Karpas-422 (cell line): ENCODE data around the gene CEP135. TPM values are rescaled to one million over a fixed set of nuclear protein-coding genes. Genes with fewer than 3 reads are reported as not detected.
"Not testable (repeated sequence)": the region's sequence is repeated elsewhere in the genome, so short reads cannot be mapped to it uniquely, and the experiment has no call there.

Experiments used
- DNase-seq: peaks from one replicate; pipeline ENCODE4 v3.0.0-alpha.2; 2015
- H2AFZ ChIP-seq: fragments of 200-600 bp; sonication (generic); 2 replicates; pipeline ENCODE4 v1.6.1; 2014; ENCODE audit warnings: antibody characterized with exemption, low read length, mixed read lengths
- H3K27ac ChIP-seq: fragments of 200-600 bp; sonication (generic); 2 replicates; pipeline ENCODE4 v1.5.1; 2014; ENCODE audit warnings: mild to moderate bottlenecking, low read length, moderate library complexity
- H3K27me3 ChIP-seq: fragments of 200-600 bp; sonication (generic); 2 replicates; pipeline ENCODE4 v1.6.1; 2014; ENCODE audit warnings: low read length, mixed read lengths
- H3K36me3 ChIP-seq: fragments of 200-600 bp; sonication (generic); 2 replicates; pipeline ENCODE4 v1.6.1; 2014; ENCODE audit warnings: low read length, mixed read lengths; ENCODE audit not compliant: insufficient read depth
- H3K4me1 ChIP-seq: fragments of 200-600 bp; sonication (generic); 2 replicates; pipeline ENCODE4 v1.6.1; 2014; ENCODE audit warnings: mild to moderate bottlenecking, low read length, mixed read lengths
- H3K4me2 ChIP-seq: fragments of 200-600 bp; sonication (generic); 2 replicates; pipeline ENCODE4 v1.6.1; 2014; ENCODE audit warnings: low read length, low read depth, mild to moderate bottlenecking; ENCODE audit not compliant: poor library complexity, severe bottlenecking
- H3K4me3 ChIP-seq: fragments of 200-600 bp; sonication (generic); 2 replicates; pipeline ENCODE4 v1.5.1; 2014; ENCODE audit warnings: mild to moderate bottlenecking, antibody characterized with exemption, low read length, mixed read lengths
- H3K79me2 ChIP-seq: fragments of 200-600 bp; sonication (generic); 2 replicates; pipeline ENCODE4 v1.6.1; 2014; ENCODE audit warnings: mild to moderate bottlenecking, low read length, mixed read lengths
- H3K9ac ChIP-seq: fragments of 200-600 bp; sonication (generic); 2 replicates; pipeline ENCODE4 v1.6.0; 2014; ENCODE audit warnings: low read length
- H3K9me2 ChIP-seq: fragments of 200-600 bp; sonication (generic), shearing (Covaris generic); replicated peaks from 2 replicates; pipeline ENCODE4 v1.6.0; 2014; ENCODE audit warnings: mild to moderate bottlenecking, low read length, moderate library complexity; ENCODE audit not compliant: insufficient read depth
- H3K9me3 ChIP-seq: fragments of 300-700, 200-600 bp; sonication (generic); 2 replicates; pipeline ENCODE4 v1.6.1; 2014; ENCODE audit warnings: low read length, mixed read lengths
- H4K20me1 ChIP-seq: fragments of 200-600 bp; sonication (generic); 2 replicates; pipeline ENCODE4 v1.6.1; 2014; ENCODE audit warnings: mild to moderate bottlenecking, antibody characterized with exemption, low read length, low read depth; ENCODE audit not compliant: insufficient read depth
- total RNA-seq: library from RNA; depleted of rRNA; stranded (reverse); fragments of >200 nt; shearing (Covaris generic); gene quantifications from 2 replicates; pipeline ENCODE4 v1.2.3, GENCODE V29; 2014; ENCODE audit warnings: low replicate concordance

The CEP135 gene
- total RNA-seq, 1 experiment from 2014 or later: 16.1 TPM

- no peak overlapping the region for H3K27ac ChIP-seq
- H3K4me2 ChIP-seq: no peak overlapping the region
- no peak overlapping the region for H3K9ac ChIP-seq
- H2AFZ ChIP-seq: no peak overlapping the region
- H3K9me2 ChIP-seq: no peaks in the 10 kb centered on the region
- H3K9me3 ChIP-seq: no peaks in the 10 kb centered on the region
- H3K36me3 ChIP-seq: no peaks in the 10 kb centered on the region
- no peaks in the 10 kb centered on the region for H4K20me1 ChIP-seq
- H3K27me3 ChIP-seq: no peaks in the 10 kb centered on the region
- DNase-seq: no peak
- no peak overlapping the region for H3K4me3 ChIP-seq
- H3K79me2 ChIP-seq: no peaks in the 10 kb centered on the region
- no peaks in the 10 kb centered on the region for H3K4me1 ChIP-seq
Measured at GRCh38 chr4:55931833-55932232, 16.9 kb upstream of the CEP135 start.

- no peak for DNase-seq
- Histone ChIP-seq H3K4me1 (no peaks in the 10 kb centered on the region), H3K4me2 (no peak overlapping the region), H3K79me2 (no peaks in the 10 kb centered on the region), H2AFZ (no peak overlapping the region), H3K4me3 (no peak overlapping the region), H3K9ac (no peak overlapping the region), H3K9me3 (no peaks in the 10 kb centered on the region), H3K9me2 (no peaks in the 10 kb centered on the region), H3K36me3 (no peaks in the 10 kb centered on the region), H3K27ac (no peak overlapping the region), H3K27me3 (no peaks in the 10 kb centered on the region), H4K20me1 (no peaks in the 10 kb centered on the region)
Measured at GRCh38 chr4:55932511-55932910, 16.2 kb upstream of the CEP135 start.

GRCh38 chr4:55933611-55934010 lies 15.1 kb upstream of the CEP135 start:
- Histone ChIP-seq H4K20me1 (no peaks in the 10 kb centered on the region), H3K4me3 (no peak overlapping the region), H3K9ac (no peak overlapping the region), H3K9me3 (no peaks in the 10 kb centered on the region), H3K27me3 (no peaks in the 10 kb centered on the region), H3K36me3 (no peaks in the 10 kb centered on the region), H3K79me2 (no peaks in the 10 kb centered on the region), H3K27ac (no peak overlapping the region), H3K9me2 (no peaks in the 10 kb centered on the region), H3K4me1 (no peaks in the 10 kb centered on the region), H2AFZ (no peak overlapping the region), H3K4me2 (no peak overlapping the region)
- no peak for DNase-seq

- not testable (repeated sequence) for DNase-seq, H3K9me2 ChIP-seq, H3K9ac ChIP-seq, H4K20me1 ChIP-seq, H3K4me2 ChIP-seq, H3K4me3 ChIP-seq, H3K4me1 ChIP-seq, H3K27me3 ChIP-seq, H3K79me2 ChIP-seq, H2AFZ ChIP-seq, H3K36me3 ChIP-seq, H3K9me3 ChIP-seq, H3K27ac ChIP-seq
Measured at GRCh38 chr4:55935907-55936306, 12.8 kb upstream of the CEP135 start.

GRCh38 chr4:55938481-55938880 lies 10.3 kb upstream of the CEP135 start:
- H2AFZ ChIP-seq: no peak overlapping the region
- H3K9ac ChIP-seq: no peak overlapping the region
- H3K4me2 ChIP-seq: no peak overlapping the region
- no peaks in the 10 kb centered on the region for H3K27me3 ChIP-seq
- no peak for DNase-seq
- H3K36me3 ChIP-seq: no peaks in the 10 kb centered on the region
- no peaks in the 10 kb centered on the region for H3K4me1 ChIP-seq
- no peak overlapping the region for H3K27ac ChIP-seq
- H3K9me2 ChIP-seq: no peaks in the 10 kb centered on the region
- no peaks in the 10 kb centered on the region for H4K20me1 ChIP-seq
- no peak overlapping the region for H3K4me3 ChIP-seq
- no peaks in the 10 kb centered on the region for H3K79me2 ChIP-seq
- no peaks in the 10 kb centered on the region for H3K9me3 ChIP-seq

- Histone ChIP-seq H3K9ac (no peak overlapping the region), H3K27ac (no peak overlapping the region), H3K9me2 (no peaks in the 10 kb centered on the region), H3K4me1 (no peaks in the 10 kb centered on the region), H2AFZ (no peak overlapping the region), H3K79me2 (no peaks in the 10 kb centered on the region), H3K9me3 (no peaks in the 10 kb centered on the region), H3K36me3 (no peaks in the 10 kb centered on the region), H3K27me3 (no peaks in the 10 kb centered on the region), H3K4me2 (no peak overlapping the region), H4K20me1 (no peaks in the 10 kb centered on the region), H3K4me3 (no peak overlapping the region)
- DNase-seq: no peak
Measured at GRCh38 chr4:55939421-55939820, 9.3 kb upstream of the CEP135 start.

- H3K79me2 ChIP-seq: no peaks in the 10 kb centered on the region
- H3K27me3 ChIP-seq: no peaks in the 10 kb centered on the region
- H4K20me1 ChIP-seq: no peaks in the 10 kb centered on the region
- no peak overlapping the region for H3K9ac ChIP-seq
- H3K9me3 ChIP-seq: no peaks in the 10 kb centered on the region
- H3K9me2 ChIP-seq: no peaks in the 10 kb centered on the region
- H3K4me1 ChIP-seq: peaks cover 2% of the 10 kb centered on the region
- H3K36me3 ChIP-seq: no peaks in the 10 kb centered on the region
- no peak for DNase-seq
- no peak overlapping the region for H3K27ac ChIP-seq
- no peak overlapping the region for H3K4me2 ChIP-seq
- H3K4me3 ChIP-seq: no peak overlapping the region
- H2AFZ ChIP-seq: no peak overlapping the region
Measured at GRCh38 chr4:55941881-55942396, 6.8 kb upstream of the CEP135 start.

- Histone ChIP-seq H3K9ac (peak overlapping the region; percentile 89), H2AFZ (peak overlapping the region; percentile 90), H3K27me3 (no peaks in the 10 kb centered on the region)
Measured at GRCh38 chr4:55947254-55947882, 1.4 kb upstream of the CEP135 start.

More at GRCh38 chr4:55947254-55947882, 1.4 kb upstream of the CEP135 start:
- H3K9me2 ChIP-seq: no peaks in the 10 kb centered on the region
- peaks cover 33% of the 10 kb centered on the region for H3K4me1 ChIP-seq
- H3K79me2 ChIP-seq: peaks cover 32% of the 10 kb centered on the region
- peak overlapping the region; percentile 98 for H3K4me2 ChIP-seq
- peaks cover 3% of the 10 kb centered on the region; the same call in 1 of the 2 replicates for H3K36me3 ChIP-seq
- H3K4me3 ChIP-seq: peak overlapping the region; percentile 86
- peak; percentile 94 for DNase-seq
- H3K27ac ChIP-seq: peak overlapping the region; percentile 89
- H4K20me1 ChIP-seq: no peaks in the 10 kb centered on the region
- no peaks in the 10 kb centered on the region for H3K9me3 ChIP-seq
